GM19438 (cell line): ENCODE results near the gene SIPA1L3.

Source experiments
- ATAC-seq: cut with Tn5 transposase; IDR thresholded peaks from one replicate; pipeline ENCODE4 v1.9.1; 2021; ENCODE audit warnings: low read depth; ENCODE audit not compliant: unreplicated experiment

Gene SIPA1L3

DNA sequence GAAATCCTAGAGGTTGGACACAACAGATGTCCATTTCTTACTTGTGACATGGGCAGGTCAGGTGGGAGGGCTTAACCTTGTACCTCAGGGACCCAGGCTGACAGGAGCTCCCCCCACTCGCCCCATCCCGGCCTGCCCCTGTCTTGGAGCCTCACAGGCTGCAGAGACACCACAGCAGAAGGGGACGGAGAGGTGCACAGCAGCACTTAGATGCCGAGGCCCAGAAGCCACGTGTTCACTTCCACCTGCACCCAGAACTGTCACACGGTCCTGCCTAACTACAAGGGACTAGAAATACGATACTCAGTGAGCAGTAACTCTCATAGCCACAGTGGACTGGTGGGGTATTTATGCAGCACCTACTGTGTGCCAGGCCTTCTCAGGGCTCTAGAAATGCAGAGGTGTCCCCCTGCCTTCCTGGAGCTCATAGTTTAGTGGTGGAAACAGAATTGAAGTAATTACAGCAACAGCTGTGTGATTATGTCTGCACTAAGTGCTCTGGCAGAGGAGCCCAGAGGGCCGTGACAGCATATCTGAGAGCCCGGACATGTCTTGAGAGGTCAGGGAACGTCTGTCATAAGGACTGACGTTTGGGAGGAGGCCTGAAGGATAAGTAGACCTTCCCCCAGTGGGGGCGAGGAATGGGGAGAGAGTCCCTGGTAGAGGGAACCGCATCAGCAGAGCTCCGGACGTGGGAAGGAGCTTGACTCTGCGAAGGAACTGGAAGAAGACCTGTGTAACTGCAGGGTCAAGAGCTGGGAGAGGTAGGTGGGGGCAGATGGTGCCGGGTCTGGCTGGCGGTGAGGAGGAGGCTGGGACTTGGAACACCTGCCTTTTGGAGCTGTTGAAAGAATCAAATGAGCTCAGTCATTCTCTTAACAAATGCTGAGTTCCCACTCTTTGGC lies 130.0 kb downstream of the SIPA1L3 start:
- no peak for ATAC-seq

DNA sequence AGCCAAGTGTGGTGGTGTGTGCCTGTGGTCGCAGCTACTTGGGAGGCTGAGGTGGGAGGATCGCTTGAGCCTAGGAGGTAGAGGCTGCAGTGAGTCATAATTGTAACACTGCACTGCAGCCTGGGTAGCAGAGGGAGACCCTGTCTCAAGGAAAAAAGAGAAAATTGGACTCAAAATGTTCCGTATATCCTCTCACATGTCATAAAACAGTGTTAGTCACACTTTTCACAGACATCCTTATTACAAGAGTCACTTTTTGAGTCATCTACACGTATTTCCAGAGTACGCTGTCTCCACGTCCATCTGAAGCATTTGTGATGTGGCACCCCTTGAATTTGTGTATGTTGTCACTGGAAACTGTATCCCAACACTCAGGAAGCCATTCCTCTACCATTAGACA lies 133.0 kb downstream of the SIPA1L3 start:
- no peak for ATAC-seq

DNA sequence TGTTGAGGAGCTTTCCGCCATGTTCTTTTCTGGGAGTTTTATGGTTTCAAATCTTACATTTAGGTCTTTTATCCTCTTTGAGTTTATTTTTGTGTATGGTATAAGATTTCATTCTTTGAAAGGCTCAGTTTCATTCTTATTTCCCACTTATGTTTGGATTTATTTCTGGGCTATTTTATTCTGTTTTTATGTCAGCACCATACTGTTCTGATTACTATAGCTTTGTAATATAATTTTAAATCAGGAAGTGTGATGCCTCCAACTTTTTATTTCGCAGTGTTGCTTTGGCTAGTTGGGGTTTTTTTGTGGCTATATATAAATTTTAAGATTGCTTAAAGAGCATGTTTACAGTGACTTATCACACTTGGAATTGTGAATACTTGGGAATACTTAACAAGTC lies 135.1 kb downstream of the SIPA1L3 start:
- no peak for ATAC-seq

DNA sequence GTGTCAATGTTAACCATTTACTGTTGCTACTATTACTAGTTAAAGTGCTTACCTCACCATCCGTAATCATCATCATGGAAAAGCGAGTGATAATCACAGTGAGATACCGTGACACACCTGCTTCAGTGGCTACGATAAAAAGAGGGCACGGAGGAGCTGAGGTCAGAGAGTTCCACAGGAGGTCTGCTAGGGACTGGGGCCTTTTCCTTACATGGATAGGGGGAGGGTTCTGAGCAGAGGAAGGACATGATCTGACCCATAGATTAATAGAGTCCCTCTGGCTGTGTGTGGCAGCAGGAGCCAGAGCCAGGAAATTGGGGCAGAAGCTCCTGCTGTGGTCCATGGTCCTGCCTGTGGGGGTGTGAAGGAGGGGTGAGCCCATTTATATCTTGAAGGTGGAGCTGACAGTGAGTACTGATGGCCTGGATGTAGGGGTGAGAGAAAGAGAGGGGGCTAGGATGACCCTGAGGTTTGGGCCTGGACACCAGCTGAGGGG lies 136.7 kb downstream of the SIPA1L3 start:
- no peak for ATAC-seq

DNA sequence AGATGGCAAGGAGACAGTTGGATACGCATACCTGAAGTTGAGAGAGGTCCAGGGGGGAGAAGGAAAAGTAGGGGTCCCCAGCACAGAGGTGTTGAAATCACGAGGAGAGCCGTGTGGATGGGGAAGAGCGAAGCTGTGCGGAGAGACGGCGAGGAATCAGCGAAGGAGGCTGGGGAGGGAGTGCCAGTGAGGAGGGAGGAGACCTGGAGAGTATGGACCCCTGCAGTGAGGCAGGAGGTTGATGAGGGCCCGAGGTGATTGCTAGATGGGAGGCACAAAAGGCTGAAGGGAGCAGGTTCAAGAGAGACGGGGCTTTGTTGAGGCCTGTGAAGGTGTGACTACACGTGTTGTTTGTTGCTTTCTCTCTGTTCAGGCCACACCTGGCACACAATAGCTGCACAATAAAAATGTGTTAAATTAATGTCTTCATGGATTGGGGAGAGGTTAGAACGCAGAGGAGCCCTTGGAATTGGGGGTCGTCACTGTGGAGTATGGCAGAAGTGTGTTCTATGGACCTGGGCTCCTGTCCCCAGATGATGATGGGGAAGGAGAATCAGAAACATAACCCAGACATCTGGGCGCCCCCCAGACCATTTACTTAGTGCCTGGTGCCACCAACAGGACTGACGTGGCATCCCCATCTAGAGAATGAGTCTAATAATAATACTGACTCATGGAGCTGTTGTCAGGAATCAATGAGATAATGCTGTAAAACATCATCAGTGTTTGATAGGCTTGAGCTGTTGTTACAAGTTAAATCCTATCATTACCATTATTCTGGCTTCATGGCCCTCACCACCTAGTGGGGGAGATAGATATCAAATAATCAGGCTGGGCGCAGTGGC lies 137.5 kb downstream of the SIPA1L3 start:
- no peak for ATAC-seq

DNA sequence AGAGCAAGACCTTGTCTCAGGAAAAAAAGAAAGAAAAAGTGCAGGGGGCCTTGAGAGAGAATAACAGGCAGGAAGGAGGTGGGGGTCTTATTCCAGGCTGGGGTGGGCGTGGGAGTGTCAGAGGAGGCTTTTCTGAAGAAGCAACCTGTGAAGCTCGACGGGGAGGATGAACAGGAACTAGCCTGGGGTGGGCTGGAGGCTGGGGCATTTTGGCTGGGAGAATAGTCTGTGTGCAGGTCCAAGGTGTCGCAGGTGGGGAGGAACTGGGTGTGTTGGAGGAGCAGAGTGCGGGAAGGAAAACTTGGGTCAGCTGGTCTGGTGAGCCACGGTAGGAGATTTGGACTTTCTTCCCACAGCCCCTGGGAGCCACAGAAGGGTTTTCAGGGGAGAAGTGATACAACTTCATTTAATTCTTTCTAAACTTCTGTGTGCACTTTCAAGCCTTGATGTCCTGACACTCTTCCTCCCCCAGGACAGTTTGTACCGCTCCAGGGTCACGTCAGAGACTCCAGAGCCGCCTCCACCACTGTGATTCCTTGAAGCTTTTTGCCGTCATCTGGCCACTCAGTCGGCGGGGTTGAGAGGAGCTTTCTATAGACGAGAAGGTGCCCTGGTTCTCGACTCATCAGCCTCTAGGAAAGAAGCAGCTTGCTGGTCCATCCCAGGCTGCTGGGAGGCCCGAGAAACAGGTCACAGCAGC lies 138.7 kb downstream of the SIPA1L3 start:
- no peak for ATAC-seq

DNA sequence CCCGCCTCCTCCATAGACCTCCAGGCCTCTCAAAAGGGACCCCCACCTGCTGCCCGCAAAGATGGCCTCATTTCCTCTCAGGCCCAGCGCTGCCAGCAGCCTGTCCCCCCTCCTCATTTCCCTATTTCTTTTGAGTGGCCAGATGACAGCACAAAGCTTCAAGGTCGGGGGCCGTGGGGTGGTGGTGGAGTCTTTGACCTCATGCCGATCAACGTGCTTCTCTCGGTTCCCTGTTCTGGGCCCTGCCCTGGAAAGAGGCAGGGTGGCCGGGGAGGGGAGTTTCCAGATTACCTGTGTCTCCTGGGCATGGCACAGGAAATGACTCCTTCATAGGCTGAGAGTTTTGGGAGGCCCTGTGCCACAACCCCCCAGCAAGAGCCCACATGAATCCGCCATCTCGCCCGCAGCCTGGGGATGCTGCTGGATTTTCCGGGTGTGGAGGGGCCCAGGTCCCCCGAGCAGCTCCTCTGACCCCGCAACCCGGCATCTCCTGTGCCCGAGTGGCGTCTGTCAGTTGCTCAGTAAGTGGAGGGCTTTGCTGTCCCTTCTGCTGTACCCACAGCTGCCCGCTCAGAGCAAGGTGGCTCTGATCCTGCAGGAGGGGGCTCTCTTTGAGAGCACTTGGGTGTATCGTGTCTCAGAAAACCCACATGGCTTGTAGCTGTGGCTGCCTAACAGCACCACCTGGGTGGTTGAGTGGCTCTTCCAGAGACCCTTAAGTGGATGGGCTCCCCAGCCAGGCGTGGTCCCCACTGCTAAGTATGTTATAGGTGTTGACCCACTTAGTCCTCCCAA lies 139.4 kb downstream of the SIPA1L3 start:
- ATAC-seq: no peak

DNA sequence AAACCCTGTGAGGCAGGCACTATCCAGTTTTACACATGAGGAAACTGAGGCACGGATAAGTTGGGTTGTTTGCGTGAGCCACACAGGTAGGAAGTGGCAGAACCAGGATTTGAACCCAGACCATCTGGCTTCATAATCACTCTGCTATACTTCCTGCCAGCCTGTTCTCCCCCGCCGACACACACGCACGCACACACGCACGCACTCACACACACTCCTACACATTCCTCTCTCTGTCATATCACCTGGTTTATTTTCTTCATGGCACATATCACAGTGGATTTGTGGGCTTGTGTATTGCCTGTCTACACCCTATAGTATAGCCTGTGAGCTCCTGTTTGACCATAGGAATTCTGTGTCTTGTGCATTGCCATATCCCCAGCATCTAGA lies 140.0 kb downstream of the SIPA1L3 start:
- no peak for ATAC-seq

DNA sequence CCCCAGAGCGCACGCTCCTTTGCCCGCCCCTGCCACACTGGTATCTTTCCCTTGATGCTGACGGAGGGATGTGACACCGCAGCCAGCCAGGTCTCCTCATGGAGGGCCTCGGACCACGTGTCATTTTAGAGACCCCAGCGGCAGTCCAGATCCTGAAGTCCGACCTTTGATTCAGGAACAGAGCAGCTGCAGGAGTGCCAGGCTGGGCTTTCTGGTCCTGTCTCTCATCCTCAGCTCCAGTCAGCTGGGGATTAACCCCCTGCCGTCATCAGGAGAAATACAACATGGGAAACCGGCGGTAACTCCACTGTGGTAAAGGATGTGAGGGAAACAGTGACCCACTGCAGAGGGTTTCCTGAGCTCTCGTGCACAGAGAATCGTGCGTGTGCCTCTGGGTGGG lies 140.6 kb downstream of the SIPA1L3 start:
- ATAC-seq: no peak

DNA sequence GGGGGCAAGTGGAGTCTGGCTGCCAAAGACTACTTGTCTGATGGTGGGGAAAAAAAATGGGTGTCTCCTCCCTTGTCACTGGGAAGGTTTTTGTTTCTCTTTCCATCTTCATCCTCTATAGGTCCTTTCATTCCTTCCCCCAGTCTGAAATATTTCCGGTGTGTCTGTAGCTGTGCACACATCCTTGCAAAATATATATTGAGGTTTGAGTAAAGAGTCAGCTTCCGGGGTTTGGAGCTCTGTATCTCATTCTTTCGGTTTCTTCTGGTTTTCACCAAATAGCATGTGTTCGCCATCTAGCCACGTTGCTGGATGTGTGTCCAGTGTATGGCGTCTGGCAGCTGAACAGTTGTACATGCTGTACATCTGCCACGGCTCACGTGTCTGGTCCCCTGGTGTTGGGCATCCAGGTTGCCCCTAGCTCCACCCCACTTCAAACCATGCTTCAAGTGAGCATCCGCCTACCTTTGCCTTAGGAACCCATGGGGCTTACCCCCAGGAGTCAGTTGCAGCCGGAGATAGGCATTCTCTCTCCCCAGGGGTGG lies 142.2 kb downstream of the SIPA1L3 start:
- peak; percentile 44 for ATAC-seq

DNA sequence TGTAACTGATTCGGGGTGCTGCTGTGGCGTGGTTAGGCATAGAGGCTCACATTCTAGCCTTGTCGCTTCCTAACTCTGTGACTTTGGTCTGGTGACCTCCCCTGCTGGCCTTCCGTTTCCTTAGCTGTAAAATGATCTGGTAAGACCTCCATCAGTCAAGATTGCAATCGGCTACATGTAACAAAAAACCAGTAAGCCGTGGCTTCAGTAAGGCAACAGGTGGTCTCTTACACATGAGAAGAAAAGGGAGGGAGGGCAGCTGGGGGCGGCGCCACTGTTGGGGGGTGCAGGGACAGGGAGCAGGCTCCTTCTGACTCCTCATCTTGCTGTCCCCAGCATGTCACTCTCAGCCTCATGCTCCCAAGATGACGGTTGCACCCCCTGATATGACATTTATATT lies 148.0 kb downstream of the SIPA1L3 start:
- no peak for ATAC-seq

DNA sequence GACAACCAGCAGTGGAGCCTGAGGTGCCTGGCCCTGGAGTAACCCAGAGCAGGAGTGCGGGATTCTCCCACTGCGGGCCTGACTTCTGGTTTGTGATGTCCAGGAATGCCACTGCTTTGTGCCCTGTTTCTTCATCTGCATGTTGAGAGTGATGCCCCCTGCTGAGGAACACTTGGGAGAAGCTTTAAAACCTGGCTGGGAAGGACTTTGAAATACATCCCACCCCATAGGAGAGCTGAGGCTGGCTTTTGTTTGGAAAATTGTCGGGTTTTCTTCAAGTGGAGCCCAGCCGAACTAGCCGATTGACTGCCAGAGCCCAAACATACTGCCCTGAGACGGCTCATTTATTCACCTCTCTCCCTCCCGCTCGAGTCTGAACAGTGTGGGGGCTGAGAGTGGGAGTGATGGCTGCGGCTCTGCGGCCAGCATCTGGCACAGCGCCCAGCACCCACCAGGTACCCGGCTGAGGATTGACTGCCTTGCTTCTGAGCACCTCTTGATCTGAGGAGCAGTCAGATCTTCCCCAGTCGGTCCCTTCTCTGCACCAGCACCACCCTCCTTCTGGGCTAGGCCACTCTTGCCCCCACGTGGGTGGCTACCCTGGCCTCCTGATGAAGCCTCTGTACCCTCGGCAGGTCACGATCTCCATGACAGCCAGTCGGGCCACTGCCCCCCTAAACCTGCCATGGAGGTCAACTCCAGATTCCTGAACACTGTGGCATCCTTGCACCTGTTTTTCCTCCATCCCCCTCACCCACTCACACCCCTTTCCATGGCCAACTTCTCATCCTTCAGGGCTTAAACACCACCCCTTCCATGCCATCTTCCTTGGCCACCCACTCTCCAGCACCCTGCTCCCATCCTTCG lies 148.9 kb downstream of the SIPA1L3 start:
- ATAC-seq: no peak

DNA sequence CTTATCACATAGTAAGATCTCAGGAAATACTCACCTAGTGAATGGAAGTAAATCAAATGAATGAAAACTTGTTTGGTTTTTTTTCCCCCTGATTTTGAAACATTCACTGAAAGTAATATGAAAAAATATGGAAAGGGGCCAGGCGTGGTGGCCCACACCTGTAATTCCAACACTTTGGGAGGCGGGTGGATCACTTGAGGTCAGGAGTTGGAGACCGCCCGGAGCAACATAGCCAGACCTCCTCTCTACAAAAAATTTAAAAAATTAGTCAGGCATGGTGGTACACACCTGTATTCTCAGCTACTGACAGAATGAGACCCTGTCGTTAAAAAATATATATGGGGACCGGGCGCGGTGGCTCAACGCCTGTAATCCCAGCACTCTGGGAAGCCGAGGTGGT lies 149.6 kb downstream of the SIPA1L3 start:
- ATAC-seq: no peak

DNA sequence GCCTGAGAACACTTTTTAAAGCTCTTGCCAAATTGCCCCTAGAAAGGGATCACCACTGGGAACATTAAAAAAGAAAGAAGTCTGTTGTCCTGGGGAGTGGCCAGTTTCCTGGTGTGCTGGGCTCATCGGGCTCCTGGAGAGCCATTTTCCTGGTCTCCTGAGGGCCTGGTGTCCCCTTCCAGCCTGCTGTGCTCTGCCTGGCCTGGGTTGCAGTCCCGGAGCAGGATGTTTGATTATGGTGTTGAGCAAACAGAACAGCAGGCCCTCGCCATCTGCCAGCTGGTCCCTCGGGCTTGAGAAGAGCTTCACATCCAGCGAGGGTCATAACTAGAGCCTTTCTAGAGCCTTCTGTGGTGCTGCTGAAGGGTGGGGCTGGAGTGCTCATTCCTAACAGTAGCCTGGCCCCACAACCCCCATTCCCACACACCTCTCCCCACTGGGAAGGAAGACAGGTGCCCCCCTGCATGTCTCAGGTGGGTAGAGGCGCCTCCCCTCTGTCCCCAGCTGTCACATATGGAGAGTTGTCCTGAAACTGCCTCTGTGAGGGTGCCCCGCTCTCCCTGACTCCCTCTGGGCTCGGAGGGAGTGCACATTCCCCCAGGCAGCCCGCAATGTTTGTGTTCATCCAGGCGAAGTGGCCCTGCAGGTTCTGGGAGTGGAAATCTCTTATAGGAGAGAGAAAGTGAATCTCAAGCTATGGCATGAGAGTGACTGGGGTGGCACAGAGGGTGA lies 151.1 kb downstream of the SIPA1L3 start:
- ATAC-seq: no peak

DNA sequence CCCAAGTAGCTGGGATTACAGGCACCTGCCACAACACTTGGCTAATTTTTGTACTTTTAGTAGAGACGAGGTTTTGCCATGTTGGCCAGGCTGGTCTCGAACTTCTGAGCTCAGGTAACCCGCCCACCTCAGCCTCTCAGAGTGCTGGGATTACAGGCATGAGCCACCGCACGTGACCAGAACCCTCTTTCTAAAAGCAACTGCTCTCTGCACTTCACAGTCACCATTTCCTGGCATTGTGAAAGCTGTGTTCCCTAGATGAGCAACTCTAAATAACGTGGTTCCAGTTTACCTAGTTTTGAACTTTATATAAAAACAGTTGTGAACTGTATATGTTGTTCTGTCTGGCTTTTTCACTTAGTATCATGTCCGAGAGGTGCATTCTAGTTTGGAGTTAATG lies 152.9 kb downstream of the SIPA1L3 start:
- ATAC-seq: no peak

DNA sequence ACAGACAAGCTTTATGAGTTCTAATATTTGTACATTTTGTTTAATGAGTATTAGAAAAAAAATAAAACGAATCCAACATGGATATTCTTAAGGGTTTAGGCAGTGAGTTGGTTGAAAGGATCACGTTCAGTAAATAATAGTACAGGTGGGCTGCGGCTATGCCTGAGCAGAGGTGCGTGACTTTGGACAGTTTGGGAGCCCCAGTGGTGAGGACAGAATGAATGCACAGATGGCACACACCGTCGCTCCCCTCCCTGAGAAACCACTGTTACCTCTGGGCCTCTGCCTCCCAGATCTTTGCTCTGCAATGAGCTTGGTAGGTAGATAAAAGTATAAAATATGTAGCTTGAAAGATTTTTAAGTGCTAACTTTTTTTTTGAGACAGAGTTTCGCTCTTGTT lies 153.3 kb downstream of the SIPA1L3 start:
- ATAC-seq: no peak

DNA sequence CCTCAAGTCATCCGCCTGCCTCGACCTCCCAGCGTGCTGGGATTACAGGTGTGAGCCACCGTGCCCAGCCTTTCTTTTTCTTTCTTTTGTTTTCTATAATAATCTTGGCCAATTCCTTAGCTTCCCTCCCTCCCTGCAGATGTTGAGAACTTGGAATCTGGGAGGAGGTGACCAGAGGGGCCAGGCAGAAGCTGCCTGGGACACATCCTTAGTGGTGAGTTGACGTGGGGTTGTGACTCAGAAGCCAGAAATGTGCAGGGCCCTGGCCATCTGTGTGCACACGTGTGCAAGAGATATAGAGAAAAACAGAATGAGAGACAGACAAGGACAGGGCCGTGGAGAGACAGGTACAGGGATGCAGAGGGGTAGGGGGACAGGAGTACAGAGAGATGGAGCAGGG lies 154.3 kb downstream of the SIPA1L3 start:
- ATAC-seq: no peak
